H1 (cell line): ENCODE measurements around the gene CALM1. TPM values are rescaled to one million over a fixed set of nuclear protein-coding genes. Genes with fewer than 3 reads are reported as not detected.

Experiments used
- JUN ChIP-seq: IDR thresholded peaks from 2 replicates; pipeline ENCODE4 v1.6.1; 2011; ENCODE audit warnings: low read depth, mild to moderate bottlenecking, improper control_type of control experiment, low read length
- TCF12 ChIP-seq: IDR thresholded peaks from 2 replicates; pipeline ENCODE4 v1.6.1; 2011; ENCODE audit warnings: low read depth, mild to moderate bottlenecking, low read length
- USF2 ChIP-seq: IDR thresholded peaks from 2 replicates; pipeline ENCODE4 v1.6.1; 2011; ENCODE audit warnings: low read length, improper control_type of control experiment
- polyA plus RNA-seq, 7 experiments: library from polyadenylated mRNA; depleted of rRNA in 3 of 7; stranded (reverse) in 5 of 7; unstranded in 2 of 7; fragments of >200 nt in 5 of 7; fragments of 200-250 nt in 2 of 7; gene quantifications; 1 replicate in 5 of 7; 2 replicates in 1 of 7; 4 replicates in 1 of 7; pipeline versions ENCODE4 v1.2.1 to v1.2.3, GENCODE V29; 2011 to 2013; ENCODE audit warnings: missing spikeins in 2 of 7, mixed read lengths in 2 of 7
- total RNA-seq: library from RNA; stranded (reverse); fragmentation: NEBNext Ultra II Directional; extraction: Animal tissue kit (Norgen Biotek cat#: 25700); gene quantifications from 2 replicates; pipeline ENCODE4 v1.2.1, GENCODE V29; 2021

CALM1 gene
- total and polyA plus RNA-seq, 2 of the 8 experiments (the other 6 are each of a cell fraction or from before 2014, with no cell fraction given), result 285 to 422 TPM

- peak; percentile 52; the same call in 1 of the 2 replicates for TF ChIP-seq JUN
- TF ChIP-seq TCF12, result no peak
- TF ChIP-seq USF2, result no peak
- TF ChIP-seq, all 59 proteins: peak for 18
Measured at GRCh38 chr14:90454041-90455000, 57.5 kb downstream of the CALM1 start (continued).
